Measurements from ENCODE around the gene RNASE4.
A peak's percentile ranks its signal among the peaks of the same experiment; 100 is the strongest.
"Not testable (repeated sequence)": the region's sequence is repeated elsewhere in the genome, so short reads cannot be mapped to it uniquely, and the experiment has no call there.

Gene RNASE4, protein sequence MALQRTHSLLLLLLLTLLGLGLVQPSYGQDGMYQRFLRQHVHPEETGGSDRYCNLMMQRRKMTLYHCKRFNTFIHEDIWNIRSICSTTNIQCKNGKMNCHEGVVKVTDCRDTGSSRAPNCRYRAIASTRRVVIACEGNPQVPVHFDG

GRCh38 chr14:20683891-20684661 is at the start of gene RNASE4:
Gene RNASE4, plus strand, starts transcription at chr14:20684560. Its CDS starts 14,812 bp downstream, at chr14:20699372.
- DNase-seq: peak; percentile 93

- DNase-seq: no peak
These were observed 42.8 kb upstream of the RNASE4 start, which contains the start of gene OR6S1 for GRCh38 chr14:20641591-20641990. Gene OR6S1, minus strand, starts transcription at chr14:20641691. Its CDS starts 0 bp downstream, at chr14:20641691.

GRCh38 chr14:20642182-20642581 is 42.2 kb upstream of the RNASE4 start:
- DNase-seq: no peak

DNA sequence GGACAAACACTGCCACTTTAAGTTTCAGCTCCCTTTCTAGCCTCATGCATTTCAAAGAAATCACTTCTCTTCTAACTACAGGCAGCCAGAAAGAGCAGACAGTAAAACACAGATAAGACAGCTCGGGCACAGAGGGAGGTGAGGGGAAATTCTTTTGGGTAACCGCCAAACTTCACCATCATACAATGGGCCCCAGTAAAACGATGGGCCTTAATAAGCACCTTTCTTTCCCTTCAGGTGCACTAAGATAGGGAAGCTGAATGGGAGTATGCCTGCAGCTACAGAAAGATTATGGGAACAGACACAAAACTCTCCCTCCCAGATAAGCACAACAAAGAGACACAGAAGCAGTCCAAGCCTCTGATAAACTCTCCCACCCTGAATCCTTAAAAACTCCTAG is 41.6 kb upstream of the RNASE4 start:
- not testable (repeated sequence) for DNase-seq

DNA sequence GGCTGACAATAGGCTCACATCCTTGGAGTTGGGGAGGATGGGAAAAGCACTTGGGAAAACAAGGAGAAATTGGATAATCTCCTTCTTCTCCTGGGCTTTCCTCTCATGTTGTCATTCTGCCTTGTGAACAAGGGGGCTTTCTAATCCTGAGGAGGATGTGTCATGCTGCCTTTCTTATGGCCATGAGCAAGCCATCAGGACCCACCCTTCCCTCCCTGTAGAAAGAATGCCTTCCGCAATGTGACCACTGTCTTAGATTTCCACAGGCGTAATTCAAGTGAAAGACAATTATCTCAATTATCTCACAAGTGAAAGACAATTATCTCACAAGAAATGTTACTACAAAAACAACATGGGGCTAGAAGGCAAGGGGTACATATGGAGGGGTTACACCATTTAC is 39.8 kb upstream of the RNASE4 start:
- no peak for DNase-seq

DNA sequence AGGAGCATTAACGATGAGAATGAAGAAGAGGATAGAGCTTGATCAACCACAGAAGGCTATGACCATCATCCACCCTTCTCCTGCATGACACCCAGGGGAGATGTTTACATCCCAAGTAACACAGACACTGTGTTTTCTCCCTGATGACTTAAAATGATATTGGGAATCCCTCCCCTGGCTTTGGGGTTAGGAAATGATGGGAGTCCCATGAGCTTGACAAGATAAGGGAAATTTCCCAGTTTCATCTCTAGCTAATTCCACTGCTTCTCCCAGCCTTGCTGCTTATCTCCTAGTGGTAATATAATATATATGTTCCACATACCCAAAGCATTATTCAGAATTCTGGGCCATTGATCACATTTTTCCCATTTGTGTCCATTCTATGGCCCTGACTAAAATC is 38.9 kb upstream of the RNASE4 start:
- DNase-seq: no peak

- DNase-seq: peak; percentile 71
These were observed 31.1 kb upstream of the RNASE4 start for GRCh38 chr14:20652996-20653975.

DNA sequence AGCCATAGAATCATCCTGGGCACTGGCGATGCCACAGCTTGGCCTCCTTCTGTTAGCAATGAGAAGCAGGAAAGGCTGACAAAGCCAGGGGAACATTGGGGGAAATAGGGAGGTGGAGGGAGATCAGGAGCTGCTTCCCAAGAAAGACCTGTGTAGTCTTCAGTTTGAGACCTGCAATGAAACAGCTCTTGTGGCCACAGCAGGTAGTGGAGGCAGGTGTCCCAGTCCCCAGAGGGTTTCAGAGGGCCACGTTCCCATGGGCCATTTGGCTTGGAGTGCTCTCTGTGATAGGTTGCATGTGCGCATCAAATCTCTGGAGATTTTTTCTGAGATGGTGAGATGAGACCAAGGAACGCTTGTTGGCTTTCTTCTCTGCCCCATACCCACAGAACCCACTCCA is 28.5 kb upstream of the RNASE4 start:
- no peak for DNase-seq

DNA sequence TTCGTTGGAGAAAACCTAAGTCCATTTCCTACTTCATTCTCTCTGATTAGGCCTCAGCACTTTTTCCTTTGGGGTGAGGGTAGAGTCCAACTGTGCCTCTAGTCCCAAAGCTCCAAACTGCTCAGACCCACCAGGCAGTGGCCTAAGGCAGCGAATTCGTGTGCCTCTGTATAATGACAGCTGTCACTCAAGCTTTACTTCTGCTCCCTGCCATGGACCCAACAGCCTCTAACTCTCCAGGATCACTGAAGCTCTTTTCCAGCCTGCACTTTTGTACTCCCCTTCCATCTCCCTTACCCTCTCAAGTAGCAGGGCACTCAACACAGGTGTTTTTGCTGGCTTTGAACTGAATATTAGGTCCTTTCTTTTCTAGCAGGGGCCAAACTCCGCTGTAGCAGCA is 28.1 kb upstream of the RNASE4 start:
- no peak for DNase-seq

DNA sequence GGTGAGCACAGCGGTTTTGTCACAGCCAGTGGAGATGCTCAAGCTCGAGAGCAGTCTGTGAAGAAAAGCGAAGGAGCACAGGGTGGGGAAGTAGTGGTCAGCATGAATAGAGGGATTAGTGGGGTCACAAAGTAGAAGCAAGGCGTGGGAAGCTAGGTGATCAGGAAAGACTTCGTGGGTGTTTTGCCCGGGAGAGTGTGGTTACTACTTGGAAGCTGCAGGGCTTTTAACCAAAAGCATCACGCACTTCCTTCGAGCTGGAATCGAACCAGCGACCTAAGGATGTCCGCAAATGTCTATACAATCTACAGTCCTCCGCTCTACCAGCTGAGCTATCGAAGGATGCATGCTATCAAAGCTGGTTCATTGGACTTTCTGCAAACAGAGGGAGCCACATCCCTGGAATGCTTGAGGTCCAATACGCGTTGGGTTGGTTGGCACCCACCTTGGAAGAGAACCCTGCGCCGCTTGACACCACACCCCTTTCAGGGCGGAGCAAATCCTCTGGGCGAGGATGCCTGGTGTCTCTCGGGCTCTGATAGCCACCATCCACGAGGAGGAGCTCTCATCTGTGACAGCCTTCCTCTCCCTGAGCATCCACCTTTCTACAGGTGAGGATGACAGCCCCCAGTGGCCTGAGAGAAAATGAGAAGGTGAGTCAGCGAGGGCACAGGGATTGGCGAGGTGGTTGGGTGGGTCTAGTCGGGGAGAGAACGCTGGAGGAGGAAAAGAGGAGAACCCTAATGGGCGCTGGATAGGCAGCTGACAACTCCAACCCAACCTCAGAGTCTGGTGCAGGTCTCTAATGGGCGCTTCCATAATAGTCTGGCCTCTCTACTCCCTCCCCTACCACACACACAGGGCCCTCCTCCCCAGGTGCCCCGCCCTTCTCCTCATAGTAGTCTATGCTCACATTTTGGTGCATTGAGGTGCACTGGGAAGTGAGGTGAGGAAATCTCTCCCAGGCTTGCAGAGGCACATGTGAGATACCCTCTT is 26.8 kb upstream of the RNASE4 start:
- DNase-seq: no peak

DNA sequence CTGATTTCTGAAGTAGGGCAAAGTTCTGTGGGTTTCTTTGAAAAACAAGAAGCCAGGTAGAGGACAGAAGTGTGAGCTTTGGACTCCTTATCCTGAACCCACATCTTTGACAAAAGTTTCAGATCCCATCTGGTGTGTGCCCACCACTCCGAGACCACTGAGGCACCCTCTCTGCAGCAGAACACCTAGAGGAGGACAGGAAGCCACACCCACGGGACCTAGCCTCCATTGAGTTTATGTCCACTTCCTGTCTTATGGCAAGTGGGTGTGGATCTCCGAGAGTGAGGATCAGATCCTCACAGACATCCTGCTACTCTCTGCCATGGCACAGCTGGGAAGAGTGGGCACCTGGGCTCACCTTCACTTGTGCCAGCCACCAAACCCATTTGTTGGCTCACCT is 26.1 kb upstream of the RNASE4 start:
- no peak for DNase-seq

- DNase-seq: no peak
These were observed 25.0 kb upstream of the RNASE4 start for GRCh38 chr14:20659336-20659735.

- no peak for DNase-seq
These were observed 24.5 kb upstream of the RNASE4 start for GRCh38 chr14:20659813-20660395.

GRCh38 chr14:20661197-20661596 is 23.2 kb upstream of the RNASE4 start:
- DNase-seq: no peak

GRCh38 chr14:20662968-20663732 is 21.2 kb upstream of the RNASE4 start:
- peak; percentile 52 for DNase-seq

GRCh38 chr14:20666400-20666961 is 17.9 kb upstream of the RNASE4 start:
- not testable (repeated sequence) for DNase-seq

GRCh38 chr14:20667957-20668356 is 16.4 kb upstream of the RNASE4 start:
- DNase-seq: no peak

- no peak for DNase-seq
These were observed 15.4 kb upstream of the RNASE4 start for GRCh38 chr14:20668969-20669368.

DNA sequence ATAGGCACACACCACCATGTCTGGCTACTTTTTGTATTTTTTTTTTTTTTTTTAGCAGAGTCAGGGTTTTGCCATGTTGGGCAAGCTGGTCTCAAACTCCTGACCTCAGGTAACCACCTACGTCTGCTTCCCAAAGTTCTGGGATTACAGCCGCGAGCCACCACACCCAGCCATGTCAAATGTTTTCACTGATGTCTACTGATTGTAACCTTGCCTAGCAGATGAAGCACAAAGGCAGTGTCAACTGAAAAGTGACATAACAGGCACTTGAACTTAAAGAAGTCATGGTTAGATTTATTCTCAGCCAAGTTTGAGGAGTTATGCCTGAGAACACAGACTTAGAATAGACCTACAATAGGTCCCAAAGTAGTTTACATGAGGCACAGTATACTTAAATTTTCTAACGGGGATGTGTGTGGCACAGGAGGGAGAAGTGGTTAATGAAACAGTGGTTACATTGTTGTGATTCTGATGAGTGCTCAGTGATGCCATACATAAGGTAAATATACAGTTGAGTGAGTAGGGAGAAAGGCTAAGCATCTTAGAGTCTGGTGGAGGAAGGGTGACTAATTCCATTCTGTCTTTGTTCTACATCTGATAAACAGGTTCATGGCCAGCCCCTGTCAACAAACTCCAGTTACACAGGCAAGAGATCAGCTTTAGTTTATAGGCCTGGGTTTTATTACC is 12.6 kb upstream of the RNASE4 start:
- DNase-seq: no peak

GRCh38 chr14:20675669-20676068 is 8.7 kb upstream of the RNASE4 start:
- no peak for DNase-seq

Measured in fibroblast of upper back skin (primary cell).